K562 (cell line): Measurements from ENCODE around the gene MTRF1L. TPM values are rescaled to one million over a fixed set of nuclear protein-coding genes. Genes with fewer than 3 reads are reported as not detected.

Experiments used
- CCNT2 ChIP-seq: IDR thresholded peaks from 2 replicates; pipeline ENCODE4 v1.6.1; 2011; ENCODE audit warnings: borderline replicate concordance, low read depth, mild to moderate bottlenecking, moderate library complexity, mixed read lengths, low read length; ENCODE audit not compliant: insufficient read length; ENCODE audit errors: extremely low read depth
- FOXP4 ChIP-seq: sonication (generic); formaldehyde crosslinking; IDR thresholded peaks from 2 replicates; pipeline ENCODE4 v1.8.0; 2022; ENCODE audit warnings: mild to moderate bottlenecking, missing genetic modification reagents, borderline replicate concordance
- GABPA ChIP-seq: fragments of 200-800 bp; sonication (Bioruptor generic); conservative IDR thresholded peaks from 2 replicates; pipeline ENCODE4 v1.6.1; 2016; ENCODE audit warnings: low read depth, missing genetic modification characterization, missing compliant biosample characterization
- GTF2E2 ChIP-seq: fragments of 200-800 bp; sonication (Bioruptor generic); IDR thresholded peaks from 2 replicates; pipeline ENCODE4 v1.6.1; 2016; ENCODE audit warnings: missing genetic modification characterization, missing compliant biosample characterization
- NCOR1 ChIP-seq: fragments of 450-650 bp; IDR thresholded peaks from 2 replicates; pipeline ENCODE4 v1.6.1; 2016; ENCODE audit warnings: mild to moderate bottlenecking, moderate library complexity
- NFE2 ChIP-seq: IDR thresholded peaks from 2 replicates; pipeline ENCODE4 v1.6.1; 2014; ENCODE audit warnings: antibody characterized with exemption, low read depth
- RBM17 ChIP-seq: fragments of 200-400 bp; formaldehyde crosslinking; IDR thresholded peaks from 2 replicates; pipeline ENCODE4 v1.6.1; 2017; ENCODE audit warnings: low read depth, mild to moderate bottlenecking, low read length, borderline replicate concordance
- TCF7L2 ChIP-seq: fragments of 150-350 bp; IDR thresholded peaks from 2 replicates; pipeline ENCODE4 v1.6.1; 2016; ENCODE audit warnings: low read depth, mild to moderate bottlenecking, low read length, moderate library complexity
- TFAM ChIP-seq: fragments of 250-450 bp; sonication (Bioruptor Pico); conservative IDR thresholded peaks from 2 replicates; pipeline ENCODE4 v1.5.0; 2021; ENCODE audit warnings: mild to moderate bottlenecking, moderate library complexity
- THAP7 ChIP-seq: fragments of 250-450 bp; sonication (Bioruptor Pico); IDR thresholded peaks from 2 replicates; pipeline ENCODE4 v1.5.0; 2021
- TRIM25 ChIP-seq: fragments of 450-650 bp; IDR thresholded peaks from 2 replicates; pipeline ENCODE4 v1.7.0; 2016; ENCODE audit warnings: borderline replicate concordance
- USF1 ChIP-seq: sonication (generic); formaldehyde crosslinking; IDR thresholded peaks from 2 replicates; pipeline ENCODE4 v1.9.0; 2022; ENCODE audit warnings: mild to moderate bottlenecking, missing genetic modification reagents
- ZNF212 ChIP-seq: fragments of 450-650 bp; formaldehyde crosslinking; IDR thresholded peaks from 2 replicates; pipeline ENCODE4 v1.4.0; 2020; ENCODE audit warnings: mild to moderate bottlenecking
- ZNF347 ChIP-seq: fragments of 450-650 bp; formaldehyde crosslinking; IDR thresholded peaks from 2 replicates; pipeline ENCODE4 v1.4.0; 2020; ENCODE audit warnings: low read depth, mild to moderate bottlenecking, moderate library complexity
- ZNF407 ChIP-seq: fragments of 450-650 bp; IDR thresholded peaks from 2 replicates; pipeline ENCODE4 v1.6.1; 2016; ENCODE audit warnings: low read depth
- polyA plus RNA-seq, 8 experiments: library from polyadenylated mRNA; depleted of rRNA in 4 of 8; stranded (reverse) in 5 of 8; unstranded in 3 of 8; fragments of >200 nt; fragmentation: Nextera tagmentation in 2 of 8; fragmentation: Illumina TruSeq in 1 of 8; extraction: Ambion mirVana in 2 of 8; extraction: Trizol in 1 of 8; gene quantifications; 2 replicates each; pipeline versions ENCODE4 v1.2.1 to v1.2.3, GENCODE V29; 2011 to 2014; ENCODE audit warnings: inconsistent platforms in 1 of 8, missing spikeins in 1 of 8
- total RNA-seq, 7 experiments: library from RNA; depleted of rRNA in 6 of 7; stranded (reverse); fragments of >200 nt in 6 of 7; fragmentation: Illumina TruSeq in 2 of 7; extraction: Trizol in 2 of 7; gene quantifications; 2 replicates each; pipeline versions ENCODE4 v1.2.1 to v1.2.3, GENCODE V29; 2011 to 2021; ENCODE audit warnings: low replicate concordance in 1 of 7

Gene MTRF1L
- total and polyA plus RNA-seq, 9 of the 15 experiments (the other 6 are each of a cell fraction or from before 2014, with no cell fraction given) = 10.7 to 34.0 (median 30.2) TPM

- TF ChIP-seq TRIM25 = peak; percentile 42; the same call in 1 of the 2 replicates
- TF ChIP-seq NCOR1 = 0 out of 2 replicates have a peak, but pooled peaks have one; percentile 21
- TF ChIP-seq GABPA (tag) = no peak
- no peak for TF ChIP-seq FOXP4 (CRISPR knock-in tag)
- TF ChIP-seq RBM17 = no peak
- TF ChIP-seq USF1 (CRISPR knock-in tag) = no peak
- TF ChIP-seq ZNF407 = 0 out of 2 replicates have a peak, but pooled peaks have one; percentile 20
- no peak for TF ChIP-seq TFAM (CRISPR knock-in tag)
- TF ChIP-seq NFE2 = no peak
- no peak for TF ChIP-seq CCNT2
- 0 out of 2 replicates have a peak, but pooled peaks have one; percentile 60 for TF ChIP-seq GTF2E2 (tag)
- 0 out of 2 replicates have a peak, but pooled peaks have one; percentile 33 for TF ChIP-seq THAP7 (CRISPR knock-in tag)
- no peak for TF ChIP-seq ZNF212 (CRISPR knock-in tag)
- TF ChIP-seq ZNF347 = no peak
- no peak for TF ChIP-seq TCF7L2
These were observed 18.0 kb downstream of the MTRF1L start (continued) for GRCh38 chr6:152984513-152984872.
